ENCODE data around the gene CFAP20.

The CFAP20 gene

GRCh38 chr16:58129097-58129936 lies at the start of gene CFAP20:
TSS of gene CFAP20 (minus strand) at chr16:58129381. CDS start at chr16:58129115, 266 bp downstream.
- DNase-seq: peak; percentile 96

GRCh38 chr16:58177353-58177710 lies 48.2 kb upstream of the CFAP20 start:
- no peak for DNase-seq

GRCh38 chr16:58176608-58177352 lies 47.6 kb upstream of the CFAP20 start:
- DNase-seq: no peak

GRCh38 chr16:58170223-58170622 lies 41.0 kb upstream of the CFAP20 start:
- no peak for DNase-seq

GRCh38 chr16:58160855-58161254 lies 31.7 kb upstream of the CFAP20 start:
- no peak for DNase-seq

- DNase-seq: no peak
Observed at GRCh38 chr16:58158725-58159124, 29.5 kb upstream of the CFAP20 start.

- no peak for DNase-seq
Observed at GRCh38 chr16:58157951-58158540, 28.9 kb upstream of the CFAP20 start.

- no peak for DNase-seq
Observed at GRCh38 chr16:58157239-58157638, 28.1 kb upstream of the CFAP20 start.

- DNase-seq: no peak
Observed at GRCh38 chr16:58155839-58156238, 26.7 kb upstream of the CFAP20 start.

- DNase-seq: no peak
Observed at GRCh38 chr16:58154345-58154744, 25.2 kb upstream of the CFAP20 start.

- DNase-seq: no peak
Observed at GRCh38 chr16:58152246-58152868, 23.2 kb upstream of the CFAP20 start.

GRCh38 chr16:58148526-58148925 lies 19.3 kb upstream of the CFAP20 start:
- no peak for DNase-seq

GRCh38 chr16:58148099-58148498 lies 18.9 kb upstream of the CFAP20 start:
- DNase-seq: no peak

GRCh38 chr16:58138852-58139251 lies 9.7 kb upstream of the CFAP20 start:
- DNase-seq: no peak

- DNase-seq: no peak
Observed at GRCh38 chr16:58137581-58137980, 8.4 kb upstream of the CFAP20 start.

- no peak for DNase-seq
Observed at GRCh38 chr16:58128711-58129096, 477 bp downstream of the CFAP20 start.

GRCh38 chr16:58128181-58128631 lies 975 bp downstream of the CFAP20 start:
- DNase-seq: no peak

GRCh38 chr16:58127634-58128033 lies 1.5 kb downstream of the CFAP20 start:
- DNase-seq: no peak

GRCh38 chr16:58127033-58127556 lies 2.1 kb downstream of the CFAP20 start:
- DNase-seq: peak; percentile 16

GRCh38 chr16:58126451-58126961 lies 2.7 kb downstream of the CFAP20 start:
- no peak for DNase-seq

- no peak for DNase-seq
Observed at GRCh38 chr16:58125781-58126335, 3.3 kb downstream of the CFAP20 start.

GRCh38 chr16:58125041-58125440 lies 4.1 kb downstream of the CFAP20 start:
- no peak for DNase-seq

GRCh38 chr16:58124601-58124915 lies 4.6 kb downstream of the CFAP20 start:
- DNase-seq: no peak
